Left renal pelvis (tissue), 4 donors: ENCODE measurements around the gene FGFBP2. TPM values are rescaled to one million over a fixed set of nuclear protein-coding genes. Genes with fewer than 3 reads are reported as not detected.
A peak's percentile ranks its signal among the peaks of the same experiment; 100 is the strongest.

Experiments
- DNase-seq, 4 donors: peaks; one replicate each; pipeline ENCODE4 v3.0.0-alpha.2; 2013; ENCODE audit warnings: low read depth in 4 of 4, low spot score in 3 of 4
- polyA plus RNA-seq, 4 donors: library from polyadenylated mRNA; unstranded; fragments of 120-200 nt; gene quantifications; one replicate each; pipeline ENCODE4 v1.2.1, GENCODE V29; 2013; ENCODE audit not compliant: insufficient read length in 4 of 4

The FGFBP2 gene
- polyA plus RNA-seq, 4 donors, result 0.35 to 0.93 TPM; not detected in 2

DNA sequence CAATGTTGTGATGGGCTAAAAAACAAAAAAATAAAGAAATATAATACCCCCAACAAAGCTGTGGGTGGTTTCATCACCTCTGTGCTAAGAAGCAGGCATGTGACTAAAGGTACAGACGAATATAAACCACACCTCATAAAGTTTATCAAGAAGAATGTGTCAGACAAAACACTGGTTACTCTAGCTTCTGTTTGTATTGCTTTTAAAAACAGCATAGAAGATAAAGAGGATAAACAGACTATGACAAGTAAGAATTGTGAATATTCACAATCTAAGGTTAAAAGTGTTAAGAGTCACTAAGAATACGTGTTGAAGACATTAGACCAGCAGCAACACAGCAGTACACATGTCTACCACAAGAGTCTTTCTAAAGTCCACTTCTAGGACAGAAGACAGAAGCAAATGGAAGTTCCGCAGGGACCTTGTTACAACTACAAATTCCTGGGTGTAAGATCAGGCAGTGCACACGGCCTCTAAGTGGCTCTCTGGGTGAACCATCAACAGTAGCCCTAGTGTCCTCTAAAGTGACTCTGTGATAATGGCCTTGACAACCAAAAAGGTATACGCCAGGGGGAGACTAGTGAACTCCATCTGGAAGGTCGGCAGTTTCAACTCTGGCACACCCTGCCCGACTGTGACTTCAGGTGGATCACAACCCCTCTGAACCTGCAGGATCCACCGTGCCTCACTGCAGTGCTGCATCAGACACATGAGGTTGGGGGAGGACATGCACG is 8.3 kb upstream of the FGFBP2 start:
- no peak for DNase-seq

GRCh38 chr4:15968551-15969300 is 5.8 kb upstream of the FGFBP2 start:
- no peak for DNase-seq

DNA sequence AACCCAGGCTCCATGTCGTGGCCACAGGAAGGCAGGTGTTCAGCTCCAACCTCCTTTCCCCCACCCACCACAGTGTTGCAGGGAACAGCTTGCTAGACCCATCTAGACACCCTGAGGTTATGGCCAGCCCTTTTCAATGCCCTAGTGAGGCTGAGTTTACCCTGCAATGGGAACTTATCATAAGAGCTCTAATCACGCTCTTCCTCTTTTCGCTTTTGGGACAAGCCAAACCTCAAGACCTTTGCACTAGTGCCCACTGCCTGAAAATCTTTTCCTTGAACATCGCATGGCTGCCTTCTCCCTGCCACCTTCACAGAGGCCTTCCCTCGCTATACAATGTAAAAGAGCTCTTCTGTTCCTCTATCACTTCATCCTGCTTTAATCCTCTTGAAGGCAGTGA is 2.4 kb upstream of the FGFBP2 start:
- DNase-seq, result no peak

DNA sequence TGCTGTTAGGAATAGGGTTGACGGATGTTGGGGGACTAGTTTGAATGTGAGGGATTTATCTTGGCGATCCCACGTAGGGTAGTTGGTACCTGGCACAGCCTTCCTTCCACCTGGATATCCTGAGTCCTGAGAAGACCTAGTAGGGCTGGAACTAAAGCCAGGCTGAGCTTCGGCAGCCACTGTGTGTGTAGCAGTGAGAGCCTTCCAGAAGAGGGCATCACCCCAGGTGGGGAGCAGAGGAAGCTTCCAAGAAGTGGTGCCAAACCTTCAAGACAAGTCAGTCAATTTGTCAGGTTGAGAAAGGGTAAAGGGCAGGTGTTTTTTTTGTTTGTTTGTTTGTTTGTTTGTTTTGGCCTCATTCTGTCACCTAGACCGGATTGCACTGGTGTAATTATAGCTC is 1.2 kb upstream of the FGFBP2 start:
- no peak for DNase-seq

- DNase-seq, result no peak
Observed at GRCh38 chr4:15963576-15963975, 601 bp upstream of the FGFBP2 start.

DNA sequence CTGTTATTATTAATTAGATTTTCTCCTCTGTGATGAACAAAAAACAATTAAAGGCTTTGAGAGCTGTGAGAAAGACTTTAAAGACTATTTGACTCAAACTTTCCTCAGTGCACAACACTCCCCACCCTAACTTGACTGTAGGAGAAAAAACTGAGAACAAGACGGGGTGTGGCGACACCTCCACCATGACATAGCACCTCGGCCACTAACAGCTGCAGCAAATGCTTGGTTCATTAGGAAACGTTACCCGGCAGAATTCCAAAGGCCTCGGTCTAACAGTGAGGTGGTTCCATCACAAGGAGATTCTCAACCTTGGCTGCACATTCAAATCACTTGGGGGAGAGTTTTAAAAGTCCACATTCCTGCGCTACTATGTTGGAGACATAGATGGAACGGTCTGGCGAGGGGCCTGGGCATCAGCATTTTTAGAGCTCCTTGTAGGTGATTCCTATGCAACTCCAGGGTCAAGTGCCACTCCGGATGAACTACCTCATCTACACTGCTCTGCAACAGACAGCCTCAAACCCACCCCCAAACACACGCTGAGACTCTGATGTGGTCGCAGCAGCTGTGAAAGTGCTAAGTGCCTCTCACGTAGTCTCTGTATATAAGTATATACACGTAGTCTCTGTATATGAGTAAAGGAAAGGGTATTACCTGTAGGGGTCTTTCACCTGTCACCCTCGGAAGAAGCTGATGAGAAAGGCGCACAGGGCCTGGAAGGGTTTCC is 1.0 kb downstream of the FGFBP2 start:
- no peak for DNase-seq

DNA sequence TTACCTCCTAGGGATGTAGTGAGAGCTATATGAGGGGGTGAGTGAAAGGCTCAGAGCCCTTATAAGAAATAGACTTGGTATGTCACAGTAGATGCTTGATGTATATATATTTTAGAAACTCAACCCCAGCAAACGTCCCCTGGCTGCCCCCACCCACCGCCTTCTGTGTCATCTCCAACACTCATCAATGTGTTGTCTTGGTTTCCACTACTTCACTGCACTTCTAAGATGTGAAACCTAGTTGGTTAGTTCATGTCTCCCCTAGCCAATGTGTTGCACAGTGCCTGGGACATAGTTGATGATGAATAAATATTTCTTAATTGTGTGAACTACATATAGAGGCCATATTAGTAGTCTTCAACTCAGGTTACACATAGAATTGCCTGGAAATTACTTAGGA is 4.4 kb downstream of the FGFBP2 start:
- no peak for DNase-seq

DNA sequence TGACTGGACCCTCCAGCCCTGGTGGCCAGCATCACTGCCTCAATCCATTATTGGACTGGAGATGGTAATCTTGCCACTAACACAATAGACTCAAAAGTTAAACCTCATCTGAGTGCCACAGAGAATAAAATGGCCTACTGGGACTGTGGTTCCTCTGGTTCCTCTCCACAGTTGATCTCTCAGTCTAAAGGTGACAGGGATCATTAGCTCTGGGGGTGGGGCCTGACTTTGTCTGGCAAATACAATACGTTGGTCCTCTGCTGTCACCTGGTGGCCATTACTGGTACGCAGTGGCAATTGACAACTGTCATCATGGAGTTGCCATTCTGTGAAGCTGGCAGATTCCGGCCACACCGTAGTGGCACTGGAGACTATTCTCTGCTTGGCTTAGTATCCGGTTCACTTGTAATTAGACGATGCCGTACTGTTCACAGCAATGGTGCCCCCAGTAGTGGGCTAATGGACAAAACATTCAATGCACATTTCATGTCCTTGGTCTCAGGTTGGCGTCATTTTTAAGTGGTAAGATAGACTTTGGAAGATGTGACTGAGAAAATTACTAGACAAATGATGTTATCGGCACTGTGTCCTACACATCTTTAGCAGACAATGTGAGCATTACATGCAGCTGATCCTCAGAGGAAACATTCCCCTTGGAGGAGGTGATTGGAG is 6.7 kb downstream of the FGFBP2 start:
- peak in 2 of 4 donors; percentile 22 to 26 for DNase-seq

DNA sequence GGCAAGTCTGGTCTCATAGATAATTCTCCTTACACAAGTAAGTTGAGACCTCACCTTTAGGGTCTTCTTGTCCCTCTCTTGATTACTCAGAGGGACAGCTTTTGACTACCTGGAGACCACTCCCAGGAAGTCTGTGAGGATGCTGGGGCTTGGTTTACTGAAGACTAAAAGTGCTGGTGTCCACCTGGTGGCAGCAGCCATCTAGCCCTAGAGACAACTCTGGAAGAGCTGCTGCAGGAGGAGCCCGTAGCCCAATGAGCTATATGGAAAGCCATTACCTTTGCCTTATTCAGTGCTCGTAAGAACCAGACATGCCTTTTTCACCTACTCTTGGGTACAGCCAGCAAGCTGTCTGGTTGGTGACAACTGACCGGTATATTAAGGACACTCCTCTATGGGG is 7.3 kb downstream of the FGFBP2 start:
- DNase-seq, result no peak

GRCh38 chr4:15953625-15954024 is 9.3 kb downstream of the FGFBP2 start:
- no peak for DNase-seq

- DNase-seq, result no peak
Observed at GRCh38 chr4:15951781-15952180, 11.2 kb downstream of the FGFBP2 start.

DNA sequence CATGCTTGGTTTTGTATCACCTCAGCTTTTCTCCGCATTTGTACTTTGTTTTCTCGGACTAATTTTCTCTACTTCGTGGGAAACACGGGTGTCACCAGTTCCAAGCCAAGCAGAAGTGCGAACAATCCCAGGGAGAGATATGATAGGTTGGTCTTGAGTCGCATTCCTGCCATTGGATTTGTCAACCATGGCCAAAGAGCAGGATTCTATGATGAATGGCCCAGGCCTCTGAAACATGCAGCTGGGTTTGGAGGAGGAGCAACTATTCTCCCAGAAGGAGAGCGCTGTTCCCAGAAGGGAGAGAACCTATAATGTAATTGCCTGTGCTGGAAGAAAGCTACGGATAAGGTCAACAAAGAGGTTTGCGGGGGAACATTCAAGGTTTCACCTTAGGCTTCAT is 14.1 kb downstream of the FGFBP2 start:
- no peak for DNase-seq

DNA sequence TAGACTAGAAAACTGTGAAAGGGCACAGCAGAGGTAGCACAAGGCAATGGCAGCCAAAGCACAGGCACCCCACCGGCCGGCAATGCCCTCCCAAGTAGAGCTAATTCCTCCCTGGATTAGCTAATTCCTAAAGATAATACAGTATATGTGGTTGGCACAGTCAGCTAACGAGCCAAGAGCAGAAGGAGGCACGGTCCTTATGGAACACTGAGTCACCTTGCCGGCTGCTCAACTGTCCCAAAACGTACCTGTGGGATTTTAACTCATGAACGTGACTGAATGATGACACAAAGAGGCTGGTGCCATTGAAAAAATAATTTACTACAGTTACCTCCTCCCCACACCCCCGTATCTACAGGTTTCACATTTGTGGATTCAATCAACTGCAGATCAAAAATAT is 15.3 kb downstream of the FGFBP2 start:
- no peak for DNase-seq

DNA sequence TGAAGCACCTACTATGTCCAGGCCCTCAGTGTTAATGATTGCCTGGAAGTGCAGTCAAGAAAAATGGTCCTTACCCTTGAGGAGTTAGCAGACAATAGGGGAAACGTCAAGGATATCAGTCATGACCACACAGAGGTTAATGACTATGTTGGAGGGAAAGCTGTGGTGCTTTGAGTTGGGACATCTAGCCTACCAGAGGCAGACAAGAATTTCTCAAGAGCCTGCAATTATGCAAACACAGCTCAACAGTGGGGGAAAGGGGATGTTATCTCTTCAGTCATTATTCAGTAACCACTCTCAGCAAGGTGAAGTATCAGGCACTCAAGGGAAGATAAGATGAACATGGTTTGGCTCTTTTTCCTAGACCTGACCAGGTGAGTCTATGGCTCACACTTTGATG is 17.5 kb downstream of the FGFBP2 start:
- no peak for DNase-seq

- no peak for DNase-seq
Observed at GRCh38 chr4:15944895-15945294, 18.1 kb downstream of the FGFBP2 start.

- no peak for DNase-seq
Observed at GRCh38 chr4:15942283-15942682, 20.7 kb downstream of the FGFBP2 start.

- no peak for DNase-seq
Observed at GRCh38 chr4:15938640-15939039, 24.3 kb downstream of the FGFBP2 start, which contains the start of gene FGFBP1. Gene FGFBP1, minus strand, starts transcription at chr4:15938740. Its CDS starts 2,108 bp downstream, at chr4:15936632.

GRCh38 chr4:15938182-15938581 is 24.8 kb downstream of the FGFBP2 start:
- no peak for DNase-seq

GRCh38 chr4:15936495-15936894 is 26.5 kb downstream of the FGFBP2 start:
- DNase-seq, result no peak

DNA sequence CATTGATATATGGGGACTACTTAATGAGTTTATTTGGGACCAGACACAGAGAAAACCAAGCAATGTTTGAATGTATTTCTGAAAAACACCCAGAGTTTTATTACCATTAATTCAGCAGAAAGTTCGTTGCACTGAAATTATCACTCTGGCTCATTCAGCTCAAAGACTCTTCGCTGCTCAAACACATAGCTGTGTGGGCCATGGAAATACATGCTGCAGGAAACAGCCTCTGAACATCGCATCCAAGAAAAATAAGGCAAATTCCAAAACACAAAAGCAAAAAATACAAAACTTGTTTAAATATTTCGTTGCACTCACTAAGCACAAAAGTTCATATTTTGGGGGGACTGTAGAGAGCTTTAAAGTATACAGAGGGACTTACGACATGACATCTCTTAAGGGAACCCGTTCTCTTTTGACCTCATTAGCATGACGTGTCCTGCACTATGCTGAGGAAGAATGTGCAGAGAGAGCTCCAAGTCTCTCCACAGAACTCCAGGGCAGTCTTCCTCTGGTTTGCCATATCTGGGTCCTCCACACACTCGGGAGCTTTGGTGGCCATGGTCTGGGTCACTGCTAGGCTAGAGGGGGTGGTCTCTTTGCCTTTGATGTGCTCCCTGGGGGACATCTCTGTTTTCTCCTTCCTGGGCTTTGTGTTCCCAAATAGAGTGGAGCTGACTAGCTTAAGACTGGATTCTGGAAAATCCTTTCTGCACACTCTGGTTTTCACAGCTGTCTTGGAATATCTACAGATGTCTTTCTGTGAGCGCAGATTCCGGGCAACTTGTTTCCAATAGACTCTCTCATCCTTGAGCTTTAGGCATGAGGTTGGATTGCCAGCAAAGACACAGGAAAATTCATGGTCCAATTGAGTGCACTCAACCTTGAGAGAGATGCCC is 27.2 kb downstream of the FGFBP2 start:
- no peak for DNase-seq
